Thoracic aorta (tissue), 2 donors: ENCODE results near the gene MED9. TPM values are rescaled to one million over a fixed set of nuclear protein-coding genes. Genes with fewer than 3 reads are reported as not detected.
"Not testable (repeated sequence)": the region's sequence is repeated elsewhere in the genome, so short reads cannot be mapped to it uniquely, and the experiment has no call there.

ENCODE experiments used
- ATAC-seq: fragments of 150-250 bp; one replicate; pipeline ENCODE4 v1.8.0; 2017; ENCODE audit warnings: low read depth; ENCODE audit not compliant: insufficient number of reproducible peaks, low FRiP score
- DNase-seq: peaks from one replicate; pipeline ENCODE4 v3.0.0-alpha.2; 2020; ENCODE audit warnings: low spot score
- H3K27ac ChIP-seq, 2 donors: fragments of 200-600 bp; sonication (generic); 1 replicate in 1 of 2; 2 replicates in 1 of 2; pipeline ENCODE4 v1.5.1; 2016; ENCODE audit warnings: mild to moderate bottlenecking in 2 of 2, moderate library complexity in 2 of 2
- H3K27me3 ChIP-seq: fragments of 200-600 bp; sonication (generic); replicated peaks from 2 replicates; pipeline ENCODE4 v1.6.0; 2016; ENCODE audit warnings: mild to moderate bottlenecking; ENCODE audit not compliant: insufficient read depth
- H3K36me3 ChIP-seq: fragments of 200-600 bp; sonication (generic); one replicate; pipeline ENCODE4 v1.5.1; 2016
- H3K4me1 ChIP-seq, 2 donors: fragments of 200-600 bp; sonication (generic); 1 replicate in 1 of 2; 2 replicates in 1 of 2; pipeline versions ENCODE4 v1.5.1 to v1.6.0; 2016; ENCODE audit warnings: low read depth in 2 of 2, mild to moderate bottlenecking in 1 of 2; ENCODE audit not compliant: control insufficient read depth in 1 of 2
- H3K4me3 ChIP-seq: fragments of 200-600 bp; sonication (generic); 2 replicates; pipeline ENCODE4 v1.5.1; 2016; ENCODE audit warnings: mild to moderate bottlenecking
- H3K9me3 ChIP-seq: fragments of 200-600 bp; sonication (generic); 2 replicates; pipeline ENCODE4 v1.5.1; 2016
- CTCF ChIP-seq: fragments of 200-600 bp; sonication (generic); IDR thresholded peaks from one replicate; pipeline ENCODE4 v1.5.1; 2019; ENCODE audit warnings: antibody characterized with exemption
- total RNA-seq, 2 donors: library from RNA; depleted of rRNA; stranded (reverse); fragments of >200 nt; gene quantifications; one replicate each; pipeline versions ENCODE4 v1.1.0 to v1.2.3, GENCODE V29; 2016

Gene MED9
- total RNA-seq, 2 donors from 2014 or later, result 6.6 to 15.2 TPM

- H3K36me3 ChIP-seq, result no peaks in the 10 kb centered on the region
- ATAC-seq (no peak), DNase-seq (no peak)
- no peak overlapping the region for H3K4me3 ChIP-seq
- no peak overlapping the region for H3K27ac ChIP-seq
- TF ChIP-seq CTCF, result no peak
- no peaks in the 10 kb centered on the region for H3K27me3 ChIP-seq
- no peaks in the 10 kb centered on the region for H3K4me1 ChIP-seq
- H3K9me3 ChIP-seq, result no peaks in the 10 kb centered on the region
These were observed 13.0 kb upstream of the MED9 start for GRCh38 chr17:17463821-17464220.

GRCh38 chr17:17465878-17466277, 10.9 kb upstream of the MED9 start:
- ATAC-seq, H3K36me3 ChIP-seq, DNase-seq, H3K9me3 ChIP-seq, H3K27ac ChIP-seq, H3K4me1 ChIP-seq, H3K27me3 ChIP-seq, H3K4me3 ChIP-seq: not testable (repeated sequence)

GRCh38 chr17:17466511-17466910, 10.3 kb upstream of the MED9 start:
- H3K9me3 ChIP-seq, result no peaks in the 10 kb centered on the region
- no peak for TF ChIP-seq CTCF
- H3K4me3 ChIP-seq, result no peak overlapping the region
- no peak overlapping the region for H3K27ac ChIP-seq
- DNase-seq (no peak), ATAC-seq (no peak)
- no peaks in the 10 kb centered on the region for H3K4me1 ChIP-seq
- no peaks in the 10 kb centered on the region for H3K27me3 ChIP-seq
- H3K36me3 ChIP-seq, result no peaks in the 10 kb centered on the region

- H3K27ac ChIP-seq, result no peak overlapping the region
- no peaks in the 10 kb centered on the region for H3K9me3 ChIP-seq
- TF ChIP-seq CTCF, result no peak
- H3K4me1 ChIP-seq, result no peaks in the 10 kb centered on the region
- DNase-seq, result no peak
- no peaks in the 10 kb centered on the region for H3K27me3 ChIP-seq
- no peak overlapping the region for H3K4me3 ChIP-seq
- no peaks in the 10 kb centered on the region for H3K36me3 ChIP-seq
- no peak for ATAC-seq
These were observed 9.8 kb upstream of the MED9 start for GRCh38 chr17:17467016-17467415.

GRCh38 chr17:17467720-17468119, 9.1 kb upstream of the MED9 start:
- ATAC-seq (no peak), DNase-seq (no peak)
- no peaks in the 10 kb centered on the region for H3K36me3 ChIP-seq
- no peaks in the 10 kb centered on the region for H3K9me3 ChIP-seq
- no peak for TF ChIP-seq CTCF
- H3K27me3 ChIP-seq, result no peaks in the 10 kb centered on the region
- H3K4me1 ChIP-seq, result no peaks in the 10 kb centered on the region
- no peak overlapping the region for H3K4me3 ChIP-seq
- no peak overlapping the region for H3K27ac ChIP-seq

GRCh38 chr17:17468217-17469010, 8.4 kb upstream of the MED9 start:
- ATAC-seq, result no peak

More at GRCh38 chr17:17468217-17469010, 8.4 kb upstream of the MED9 start:
- Histone ChIP-seq H3K27me3 (no peaks in the 10 kb centered on the region), H3K9me3 (no peaks in the 10 kb centered on the region), H3K27ac (no peak overlapping the region), H3K4me1 (no peaks in the 10 kb centered on the region), H3K4me3 (no peak overlapping the region), H3K36me3 (no peaks in the 10 kb centered on the region)
- no peak for DNase-seq
- no peak for TF ChIP-seq CTCF
